Activated CD4-positive, CD25-positive, alpha-beta regulatory T cell (primary cell): ENCODE measurements around the gene MEOX2.

ENCODE experiments used
- DNase-seq, 4 experiments: peaks; one replicate each; lab custom pipeline; 2025; lab: John Stamatoyannopoulos, UW

The MEOX2 gene

GRCh38 chr7:15686295-15686956 lies at the start of gene MEOX2:
Gene MEOX2, minus strand, starts transcription at chr7:15686683. Its CDS starts 281 bp downstream, at chr7:15686402.
- no peak for DNase-seq

GRCh38 chr7:15729746-15730145 lies 43.3 kb upstream of the MEOX2 start:
- DNase-seq, result no peak

DNA sequence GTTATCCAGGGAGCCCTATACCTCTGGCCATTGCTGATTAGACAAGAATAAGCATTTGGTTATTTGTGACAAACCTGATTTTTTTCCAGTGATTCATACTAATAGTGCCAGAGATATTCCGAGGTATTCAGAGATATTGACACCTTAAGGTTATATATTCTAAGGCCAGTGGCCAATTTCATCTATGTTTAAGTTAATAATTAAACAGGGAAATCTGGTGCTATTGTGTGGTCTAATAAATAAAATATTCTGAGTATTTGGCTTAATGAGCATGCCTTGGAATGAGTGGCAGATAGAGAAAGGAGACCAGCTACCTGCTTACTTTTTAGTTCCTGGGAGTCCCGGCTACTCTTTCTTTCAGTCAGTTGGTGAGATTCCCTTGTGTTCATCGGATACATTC lies 38.6 kb upstream of the MEOX2 start:
- DNase-seq, result no peak

- no peak for DNase-seq
These were observed 37.4 kb upstream of the MEOX2 start for GRCh38 chr7:15723841-15724240.

- no peak for DNase-seq
These were observed 34.5 kb upstream of the MEOX2 start for GRCh38 chr7:15720849-15721471.

DNA sequence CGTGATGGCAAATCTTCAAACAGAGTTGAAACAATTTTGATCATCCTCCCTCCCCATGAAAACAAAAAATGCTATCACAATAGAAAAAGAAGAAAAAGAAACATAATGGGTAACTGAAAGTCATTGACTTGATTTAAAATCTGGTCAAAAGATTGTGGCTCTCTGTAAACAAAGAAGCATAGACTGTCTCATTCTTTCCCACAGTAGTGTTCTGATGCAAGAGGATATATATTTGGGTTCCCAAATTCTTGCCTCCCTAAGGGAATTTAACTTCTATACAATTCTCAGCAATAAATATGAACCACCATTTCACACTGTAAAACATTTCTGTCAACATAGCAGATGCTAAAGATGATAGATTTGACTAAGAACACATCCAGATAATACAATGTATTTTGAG lies 32.8 kb upstream of the MEOX2 start:
- DNase-seq, result no peak

DNA sequence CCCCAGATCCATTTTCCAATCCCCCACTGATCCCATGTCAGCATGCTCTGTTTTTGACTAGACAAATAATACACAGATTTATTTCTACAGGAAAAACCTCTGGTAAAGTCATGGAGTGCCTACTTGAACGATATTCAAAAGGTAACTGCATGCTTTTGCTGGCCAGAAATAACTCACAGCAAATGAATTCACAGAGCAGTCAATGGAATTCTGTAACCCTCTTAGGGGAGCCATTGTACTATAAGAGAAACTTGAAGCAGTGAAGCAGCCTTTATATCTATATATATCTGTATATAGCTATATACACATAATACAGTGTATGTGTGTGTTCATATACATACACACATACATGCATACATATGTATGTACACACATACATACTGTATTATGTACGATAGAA lies 29.0 kb upstream of the MEOX2 start:
- DNase-seq, result no peak

DNA sequence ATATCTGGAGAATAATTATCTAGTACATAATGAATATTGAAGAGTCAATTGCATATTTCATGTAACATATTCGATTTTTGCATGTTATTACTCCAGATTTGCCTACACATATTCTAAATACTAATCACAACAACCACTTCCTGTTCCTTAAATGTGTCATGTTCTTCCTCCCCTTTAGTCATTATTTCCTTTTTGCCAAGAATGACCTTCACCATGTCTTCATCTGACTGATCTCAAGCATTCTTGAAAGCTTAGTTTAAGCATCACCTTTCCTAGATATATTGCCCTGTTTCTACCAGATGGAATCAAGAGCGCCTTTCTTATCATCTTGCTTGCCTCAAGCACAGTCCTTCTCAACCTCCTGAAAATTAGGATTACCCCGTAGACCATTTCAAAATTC lies 23.5 kb upstream of the MEOX2 start:
- no peak for DNase-seq

DNA sequence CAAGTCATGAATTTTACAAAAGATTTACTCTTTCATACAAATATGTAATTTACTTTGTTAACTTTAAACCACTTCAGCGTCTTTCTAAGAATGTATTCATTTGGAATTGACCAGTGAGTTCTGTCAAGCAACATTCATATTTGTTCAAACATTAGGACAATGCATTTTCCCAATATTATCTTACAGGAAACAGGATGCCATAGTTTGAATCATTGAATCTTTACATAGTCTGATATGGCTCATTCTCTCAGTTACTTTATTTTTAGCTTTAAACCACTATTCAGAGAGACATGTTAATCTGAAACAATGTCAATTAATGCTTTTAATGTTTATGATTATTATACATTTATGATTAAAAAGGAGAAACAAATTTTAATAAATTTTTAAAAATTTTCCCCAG lies 21.1 kb upstream of the MEOX2 start:
- no peak for DNase-seq

DNA sequence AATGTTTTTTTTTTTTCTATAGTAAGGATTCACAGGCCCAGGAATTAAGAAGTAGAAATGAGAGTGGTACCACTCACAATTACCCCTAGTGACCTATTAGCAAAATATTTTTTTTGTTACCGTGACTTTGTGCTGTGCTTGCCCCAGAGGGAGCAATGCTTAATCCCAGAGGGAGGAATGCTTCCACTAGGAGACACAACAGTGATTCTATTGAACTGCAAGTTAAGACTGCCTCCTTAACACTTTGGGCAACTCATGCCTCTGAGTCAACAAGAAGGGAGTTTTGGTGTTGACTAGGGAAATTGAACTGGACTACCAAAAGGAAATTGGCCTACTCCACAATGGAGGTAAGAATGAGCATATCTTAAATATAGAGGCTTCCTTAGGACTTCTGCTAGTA lies 17.2 kb upstream of the MEOX2 start:
- no peak for DNase-seq

GRCh38 chr7:15692501-15693020 lies 6.1 kb upstream of the MEOX2 start:
- no peak for DNase-seq

GRCh38 chr7:15688911-15689310 lies 2.4 kb upstream of the MEOX2 start:
- no peak for DNase-seq

DNA sequence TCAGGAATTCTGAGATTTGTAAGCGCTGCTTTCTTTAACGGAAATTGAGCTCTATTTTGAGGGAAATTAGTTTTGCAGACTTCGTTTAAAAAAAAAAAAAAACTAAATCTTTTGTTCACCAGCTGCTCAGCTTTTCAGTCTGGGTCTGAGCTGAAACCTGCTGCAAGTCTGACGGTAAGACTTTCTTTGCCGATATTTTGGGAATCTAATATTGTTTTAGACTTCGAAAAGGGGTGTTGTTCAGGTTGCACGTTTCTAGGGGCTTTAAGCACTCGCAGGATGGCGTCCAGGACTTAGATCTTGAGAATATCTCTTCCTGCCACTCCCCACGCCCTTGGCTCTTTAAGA lies 1.8 kb upstream of the MEOX2 start:
- DNase-seq, result no peak

DNA sequence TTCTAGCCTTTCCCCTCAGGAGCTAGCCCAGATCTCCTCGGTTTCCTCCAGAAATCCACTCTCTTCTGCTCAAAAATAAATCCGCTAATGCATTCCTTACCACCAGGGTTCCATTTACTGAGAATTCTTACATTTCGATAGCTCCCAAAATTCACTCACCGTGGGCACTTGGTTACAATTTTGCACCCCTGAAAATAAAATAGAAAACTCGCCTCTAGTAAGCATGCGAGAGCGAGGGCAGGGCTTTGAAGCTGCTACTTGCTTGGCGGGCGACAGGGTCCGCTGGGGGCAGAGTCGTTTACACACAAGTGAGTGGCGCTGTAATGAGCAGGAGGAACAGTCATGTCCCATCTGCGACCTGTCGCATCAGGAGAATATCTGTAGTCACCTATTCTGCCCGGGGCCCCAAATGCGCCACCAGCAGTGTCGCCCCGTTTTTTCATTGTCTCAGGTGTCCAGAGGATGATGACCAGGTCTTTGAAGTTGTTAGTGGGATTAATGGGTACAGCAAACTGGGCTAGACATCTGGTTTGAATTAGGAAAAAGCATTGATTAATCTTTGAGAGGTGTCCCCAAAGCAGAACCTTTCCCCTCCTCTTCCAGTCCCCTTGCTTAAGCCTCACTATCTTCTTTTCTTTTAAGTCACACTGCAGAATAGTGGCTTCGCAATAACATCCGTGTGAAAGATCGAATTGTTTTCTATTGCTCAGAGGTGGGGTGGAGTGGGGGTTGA lies 1.2 kb upstream of the MEOX2 start:
- no peak for DNase-seq

DNA sequence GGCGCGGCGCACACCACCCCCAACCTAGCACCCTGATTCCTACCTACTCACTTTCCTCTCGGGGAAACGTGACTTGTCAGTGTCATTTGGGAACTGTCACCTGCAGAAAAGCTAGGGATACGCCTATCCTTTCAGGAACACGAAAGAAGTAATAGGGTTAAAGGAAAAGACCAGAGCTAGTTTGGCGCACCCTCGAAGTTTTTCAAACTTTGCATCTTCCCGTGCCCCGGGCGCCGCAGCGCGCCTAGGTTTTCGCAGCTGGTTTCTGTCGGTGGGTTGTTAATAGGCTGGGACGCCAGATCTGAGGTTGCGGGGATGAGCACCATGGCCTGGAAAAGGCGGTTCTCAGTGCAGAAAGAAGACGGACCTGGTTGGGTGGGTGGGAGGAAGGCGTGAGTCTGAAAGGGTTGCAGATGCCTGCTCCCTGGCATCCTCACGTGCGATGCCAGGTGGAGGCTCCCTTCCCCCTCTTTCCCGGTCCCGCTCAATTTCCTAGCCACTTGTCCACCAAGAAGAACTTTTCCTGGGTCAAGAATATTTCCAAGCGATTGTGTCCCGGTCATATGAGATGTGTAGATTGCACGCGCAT lies 568 bp upstream of the MEOX2 start:
- DNase-seq, result no peak

DNA sequence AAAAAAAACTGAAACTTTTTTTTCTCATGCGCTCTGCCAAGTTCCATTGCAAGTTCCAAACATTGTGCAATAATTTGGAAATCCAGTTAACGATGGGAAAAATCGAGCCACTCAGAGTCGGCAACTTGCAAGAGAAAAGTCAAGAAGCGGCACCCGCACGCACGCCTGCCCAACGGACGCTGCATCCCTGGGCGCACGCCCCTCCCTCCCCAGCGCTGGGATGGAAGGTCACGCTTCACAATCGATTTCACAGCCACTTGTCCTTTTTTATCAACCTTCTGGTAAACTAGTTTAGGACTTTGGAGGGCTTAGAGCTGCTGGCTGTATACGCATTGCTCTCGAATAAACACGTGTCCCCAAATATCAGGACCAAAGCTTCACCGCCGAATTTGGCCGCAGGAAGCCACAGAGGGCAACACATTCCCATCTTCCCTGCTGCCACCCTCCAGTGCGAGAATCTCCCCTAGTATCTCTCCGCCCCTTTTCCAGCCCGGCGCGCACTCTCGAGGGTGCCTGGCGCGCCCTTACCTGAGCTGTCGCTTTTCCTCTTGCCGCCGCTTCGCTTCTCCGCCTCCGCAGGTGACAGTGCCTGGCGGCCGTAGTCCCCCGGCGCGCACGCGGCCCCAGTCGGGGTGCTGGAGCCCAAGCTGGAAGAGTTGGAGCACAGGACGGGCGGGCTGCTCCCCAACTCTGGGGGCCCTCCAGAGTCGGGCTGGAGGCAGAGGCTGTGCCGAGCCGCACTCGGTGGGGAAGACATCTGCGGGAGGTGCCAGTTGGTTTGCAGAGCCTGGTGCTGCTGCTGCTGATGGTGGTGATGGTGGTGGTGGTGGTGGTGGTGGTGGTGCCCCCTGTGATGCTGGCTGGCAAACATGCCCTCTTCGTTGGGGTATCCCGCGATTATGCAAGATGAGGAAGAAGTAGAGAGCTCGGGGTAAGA lies 857 bp downstream of the MEOX2 start:
- DNase-seq, result no peak

DNA sequence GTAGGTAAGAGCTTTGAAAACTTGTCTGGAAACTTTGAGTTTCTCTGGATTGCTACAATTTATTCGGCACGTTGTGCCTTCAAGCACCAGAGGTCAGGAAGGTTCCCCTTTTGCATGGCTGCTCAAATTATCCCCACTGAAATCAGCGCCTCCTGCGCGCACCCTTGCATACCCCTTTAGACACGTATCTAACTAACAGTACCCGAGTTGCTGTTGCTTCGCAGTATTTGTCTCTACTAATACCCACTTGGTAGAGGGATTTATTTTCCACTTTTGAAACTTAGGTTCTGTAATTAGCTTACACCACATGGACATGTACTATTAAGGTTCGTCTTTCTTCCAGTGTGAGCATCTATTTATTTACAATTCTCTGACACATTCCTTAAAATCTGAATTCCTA lies 1.6 kb downstream of the MEOX2 start:
- no peak for DNase-seq

GRCh38 chr7:15684111-15684800 lies 2.2 kb downstream of the MEOX2 start:
- no peak for DNase-seq

- no peak for DNase-seq
These were observed 3.7 kb downstream of the MEOX2 start for GRCh38 chr7:15682751-15683245.

DNA sequence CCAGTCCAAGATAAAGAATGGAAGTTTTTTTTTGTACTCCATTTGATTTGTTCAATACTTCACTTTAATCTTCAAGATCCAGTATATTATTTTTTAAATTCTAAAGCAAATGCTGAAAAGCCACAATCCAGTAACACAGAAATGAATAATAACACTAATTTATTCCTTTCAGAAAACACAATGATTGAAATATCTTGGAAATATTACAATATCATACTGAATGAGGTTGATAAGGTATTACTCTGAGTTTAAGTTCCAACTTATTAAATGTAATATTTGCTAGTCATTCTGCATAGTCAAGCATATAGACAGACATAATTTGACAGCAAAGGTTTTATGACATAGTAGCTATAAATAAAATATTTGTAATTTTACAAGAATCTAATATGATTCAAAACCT lies 4.4 kb downstream of the MEOX2 start:
- no peak for DNase-seq

DNA sequence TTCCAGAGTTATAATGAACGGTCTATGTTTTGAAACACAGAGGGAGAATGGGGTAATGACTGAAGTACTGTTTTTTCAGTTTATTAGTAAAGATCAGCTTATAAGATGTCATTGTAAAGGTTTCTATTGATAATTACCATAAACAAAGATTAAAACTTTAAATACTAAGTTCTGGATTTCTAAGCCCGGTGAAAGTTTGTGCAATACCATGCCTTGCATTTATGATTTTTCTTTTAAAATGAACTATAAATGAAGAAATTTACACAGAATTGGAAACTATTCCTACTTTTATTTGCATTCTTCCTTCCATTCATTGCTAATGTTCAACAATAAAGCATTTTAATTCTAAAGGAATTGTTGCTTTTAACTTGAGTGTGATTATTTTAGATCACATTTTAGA lies 4.9 kb downstream of the MEOX2 start:
- DNase-seq, result no peak
